ENCODE data around the gene TMEM132E.

Gene TMEM132E

GRCh38 chr17:34569591-34569990 is 9.8 kb upstream of the TMEM132E start:
- DNase-seq (ENCODE audit: low read depth in 4 of 4, low spot score in 1 of 4) = no peak

DNA sequence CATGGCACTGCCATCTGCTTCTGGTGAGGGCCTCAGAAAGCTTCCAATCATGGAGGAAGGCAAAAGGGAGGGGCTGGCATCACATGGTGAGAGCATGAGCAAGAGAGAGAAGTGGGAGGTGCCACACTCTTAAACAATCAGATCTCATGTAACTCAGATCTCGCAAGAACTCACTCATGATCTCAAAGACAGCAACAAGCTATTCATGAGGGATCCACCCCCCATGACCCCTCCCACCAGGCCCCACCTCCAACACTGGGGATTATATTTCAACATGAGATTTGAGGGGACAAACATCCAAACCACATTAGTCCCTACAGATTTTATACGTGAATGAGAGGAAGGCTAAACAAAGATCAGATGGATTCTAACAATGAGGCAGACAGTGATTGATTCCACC is 8.9 kb upstream of the TMEM132E start:
- no peak for DNase-seq (ENCODE audit: low read depth in 4 of 4, low spot score in 1 of 4)

DNA sequence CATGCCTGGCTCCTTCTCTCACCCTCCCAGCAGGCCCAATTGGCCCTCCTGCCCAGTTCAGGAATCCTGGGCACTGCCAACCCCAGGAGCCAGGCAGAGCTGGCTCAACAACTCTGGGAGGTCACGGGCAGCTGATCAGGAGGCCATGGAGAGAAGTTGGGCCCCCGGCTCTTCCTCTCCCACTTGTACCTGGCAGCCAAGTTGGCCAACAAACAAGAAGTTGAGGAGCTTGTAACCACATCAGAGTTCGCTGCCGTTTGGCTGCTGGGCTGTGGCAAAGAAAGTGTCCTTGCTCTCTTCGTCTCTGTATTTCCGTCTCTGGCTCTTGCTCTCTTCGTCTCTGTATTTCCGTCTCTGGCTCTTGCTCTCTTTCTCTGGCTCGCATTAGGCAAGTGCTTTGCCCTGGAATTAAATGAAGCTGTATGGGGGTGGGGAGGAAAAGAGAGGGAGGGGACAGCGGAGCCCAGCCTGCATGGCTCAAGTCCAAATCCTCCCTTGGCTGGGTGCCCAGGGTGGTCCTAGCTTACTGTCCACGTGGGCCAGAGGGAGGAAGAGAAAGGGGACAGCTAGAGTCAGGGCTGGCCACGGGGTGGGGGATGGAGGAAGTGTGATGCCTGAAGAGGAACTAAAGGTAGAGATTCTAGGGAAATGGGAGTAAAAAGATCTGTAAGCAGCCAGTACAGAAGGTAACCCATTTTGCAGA is 7.8 kb upstream of the TMEM132E start:
- DNase-seq (ENCODE audit: low read depth in 4 of 4, low spot score in 1 of 4) = no peak

DNA sequence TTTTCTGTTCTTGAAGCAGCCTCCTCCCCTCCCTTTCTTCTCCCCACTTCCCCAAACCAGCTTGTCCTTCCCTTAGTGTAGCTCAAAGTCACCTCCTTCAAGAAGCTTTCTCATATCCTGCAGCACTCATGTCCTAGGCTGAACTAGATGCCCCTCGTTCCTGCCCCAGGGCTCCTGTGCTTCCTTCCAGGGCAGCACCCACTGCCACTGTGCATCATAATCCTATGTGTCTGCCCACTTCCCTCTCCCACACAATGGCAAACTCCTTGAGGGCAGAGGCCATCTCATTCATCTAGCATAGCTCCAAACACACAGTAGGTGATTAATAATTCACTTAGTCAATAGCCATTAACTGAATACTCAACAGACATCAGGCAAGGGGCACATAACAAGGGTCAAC is 6.9 kb upstream of the TMEM132E start:
- no peak for DNase-seq (ENCODE audit: low read depth in 4 of 4, low spot score in 1 of 4)

DNA sequence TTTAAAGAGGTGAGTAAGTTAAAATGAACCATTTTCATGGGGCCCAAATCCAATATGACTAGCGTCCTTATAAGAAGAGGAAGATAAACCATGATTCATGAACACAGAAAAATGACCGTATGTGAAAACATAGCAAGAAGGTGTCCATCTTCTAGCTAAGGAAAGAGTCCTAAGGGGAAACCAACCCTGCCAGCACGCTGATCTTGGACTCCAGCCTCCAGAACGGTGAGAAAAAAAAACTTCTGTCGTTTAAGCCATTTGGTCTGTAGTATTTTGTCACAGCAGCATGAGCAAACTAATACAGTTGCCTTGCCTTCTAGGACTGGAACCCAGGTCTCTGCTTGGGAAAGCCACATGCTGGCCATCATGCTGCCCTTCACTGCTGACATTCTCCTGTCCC is 4.2 kb upstream of the TMEM132E start:
- DNase-seq (ENCODE audit: low read depth in 4 of 4, low spot score in 1 of 4) = no peak

DNA sequence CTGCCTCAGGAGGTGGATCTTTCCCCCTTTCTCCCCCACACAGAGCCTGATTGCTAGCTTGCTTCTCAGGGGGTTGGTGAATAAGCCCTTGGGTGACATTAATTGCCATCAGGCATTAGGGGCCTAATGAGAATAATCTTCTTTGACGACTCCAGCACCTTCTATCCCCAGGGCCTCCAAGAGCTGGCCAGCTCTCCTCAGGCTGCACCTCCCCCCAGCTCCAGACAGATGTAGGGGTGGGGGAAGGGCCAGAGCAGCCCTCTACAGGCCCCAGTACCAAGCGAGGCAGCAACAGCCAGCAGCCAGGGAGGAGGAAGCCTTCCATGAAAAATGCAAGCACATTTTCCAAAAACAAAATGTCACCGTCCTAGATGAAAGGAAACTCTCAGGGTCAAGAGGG is 1.4 kb upstream of the TMEM132E start:
- DNase-seq (ENCODE audit: low read depth in 4 of 4, low spot score in 1 of 4) = no peak

- DNase-seq (ENCODE audit: low read depth in 4 of 4, low spot score in 1 of 4) = no peak
Measured at GRCh38 chr17:34578656-34579016, 746 bp upstream of the TMEM132E start.

DNA sequence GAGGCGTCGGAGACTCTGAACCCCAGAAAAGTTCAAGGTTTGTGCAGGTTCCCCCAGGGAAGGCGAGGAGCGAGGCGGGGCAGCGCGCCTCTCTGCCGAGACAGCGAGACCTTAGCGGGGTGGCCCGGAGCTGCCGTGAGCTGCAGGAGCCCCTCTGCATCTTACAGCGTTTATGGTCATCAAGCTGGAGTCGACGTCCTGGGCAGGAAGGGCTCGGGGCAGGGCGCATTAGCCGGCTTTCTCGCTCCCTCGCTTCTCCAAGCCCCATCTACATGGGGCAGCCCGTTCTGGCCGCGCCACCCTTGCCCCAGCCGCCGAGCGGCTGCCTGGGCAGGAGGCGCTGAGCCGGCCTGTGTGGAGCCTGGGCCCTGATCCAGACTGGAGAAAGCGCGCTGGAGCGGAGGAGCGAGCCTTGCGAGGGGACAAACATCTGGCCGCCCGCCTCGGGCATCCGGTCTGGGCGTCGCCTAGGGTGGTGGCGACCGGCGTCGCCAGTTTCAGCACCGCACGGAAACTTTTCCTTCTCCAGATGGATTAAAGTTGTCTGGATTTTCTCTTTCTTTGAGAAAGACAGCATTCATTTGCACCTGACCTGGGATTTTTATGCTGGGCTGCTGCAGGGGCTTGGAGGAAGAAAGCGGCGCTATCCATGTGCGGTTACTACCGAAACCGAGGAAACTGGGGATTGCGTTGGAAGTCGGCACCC is 750 bp downstream of the TMEM132E start:
- DNase-seq (ENCODE audit: low read depth in 4 of 4, low spot score in 1 of 4) = no peak

GRCh38 chr17:34580685-34581445 is 1.5 kb downstream of the TMEM132E start:
- no peak for DNase-seq (ENCODE audit: low read depth in 4 of 4, low spot score in 1 of 4)

- DNase-seq (ENCODE audit: low read depth in 4 of 4, low spot score in 1 of 4) = no peak
Measured at GRCh38 chr17:34581446-34582184, 2.2 kb downstream of the TMEM132E start.

DNA sequence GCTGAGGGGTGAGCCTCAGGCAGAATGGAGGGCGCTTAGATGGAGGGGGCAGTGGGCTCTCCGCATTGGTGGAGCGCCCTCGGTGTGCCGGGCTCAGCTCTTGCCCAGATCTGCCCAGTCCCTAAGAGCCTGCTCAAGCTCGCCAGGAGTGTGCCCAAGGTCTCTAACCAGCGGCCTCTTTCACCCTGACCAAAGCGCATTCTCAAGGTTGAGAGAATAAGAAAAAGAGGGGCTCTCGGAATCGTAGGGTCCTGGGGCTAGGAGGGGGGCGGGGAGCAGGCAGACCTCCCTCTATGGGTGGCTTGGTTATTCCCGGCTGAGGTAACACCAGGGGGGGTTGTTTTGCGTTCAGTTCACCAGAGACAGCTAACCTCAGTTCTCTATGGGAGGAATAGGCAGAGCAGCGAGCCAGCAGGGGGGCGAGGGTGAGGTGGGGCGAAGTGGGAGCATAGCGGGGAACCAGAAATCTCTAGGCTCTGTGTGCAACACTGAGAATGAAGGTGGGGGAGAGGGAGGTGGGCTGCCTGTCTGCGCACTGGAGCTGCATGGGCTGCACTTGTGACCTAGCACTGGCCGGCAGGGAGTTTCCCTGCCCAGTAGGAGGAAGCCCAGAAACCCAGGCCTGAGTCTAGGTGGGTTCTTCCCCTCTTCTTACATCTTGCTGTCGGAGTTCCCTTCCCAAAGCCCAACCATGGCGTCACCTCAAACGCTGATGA is 3.0 kb downstream of the TMEM132E start:
- DNase-seq (ENCODE audit: low read depth in 4 of 4, low spot score in 1 of 4) = no peak

- no peak for DNase-seq (ENCODE audit: low read depth in 4 of 4, low spot score in 1 of 4)
Measured at GRCh38 chr17:34582901-34583245, 3.5 kb downstream of the TMEM132E start.

DNA sequence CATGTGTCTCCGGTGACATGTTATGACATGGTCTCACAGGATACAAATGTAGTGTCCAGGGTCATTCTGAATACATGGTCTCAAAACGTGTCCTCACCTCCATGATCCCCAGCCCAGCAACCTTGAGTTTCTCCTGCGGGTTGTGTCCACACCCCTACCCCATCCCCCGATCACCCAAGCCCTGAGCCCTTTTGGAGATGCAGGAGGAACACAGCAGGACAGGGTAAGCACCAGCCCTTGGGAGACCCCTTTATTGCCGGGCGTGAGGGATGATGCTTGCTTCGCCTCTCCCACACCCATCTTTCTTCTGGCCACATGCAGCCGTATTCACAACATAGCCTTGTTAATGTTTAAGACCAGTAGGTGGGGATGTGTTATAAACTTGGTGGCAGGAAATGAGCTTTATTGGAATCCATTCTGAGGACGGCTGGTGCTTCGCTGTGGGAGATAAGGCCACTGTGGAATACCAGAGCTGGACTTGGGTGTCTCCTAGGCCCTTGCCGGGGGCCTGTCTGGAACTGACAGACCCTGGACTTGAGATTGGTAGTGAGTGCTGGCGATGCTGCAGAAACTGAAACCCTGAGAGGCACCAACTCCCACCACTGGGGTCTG is 5.5 kb downstream of the TMEM132E start:
- no peak for DNase-seq (ENCODE audit: low read depth in 4 of 4, low spot score in 1 of 4)

DNA sequence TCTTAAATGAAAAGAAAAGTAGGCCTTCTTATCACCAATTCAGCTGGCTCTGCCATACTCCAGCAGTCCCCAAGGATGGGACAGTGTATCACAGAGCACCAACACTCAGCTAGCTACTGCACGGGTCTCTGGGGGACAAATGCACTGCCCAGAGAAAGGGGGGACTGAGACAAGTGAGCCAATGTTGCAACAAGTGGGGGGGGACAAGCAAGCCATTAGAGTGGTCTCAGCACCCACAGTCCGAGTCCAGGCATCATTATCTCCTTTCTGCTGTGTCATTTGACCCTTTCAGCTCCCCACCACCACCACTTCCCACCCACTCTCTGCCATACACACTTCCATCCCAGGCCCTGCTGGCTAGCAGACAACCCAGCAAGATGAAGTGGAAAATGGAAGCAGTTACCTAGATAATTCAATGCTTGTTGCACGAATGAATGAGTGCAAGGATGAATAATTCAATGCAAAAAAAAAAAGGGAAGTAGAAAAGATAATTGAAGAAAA is 7.0 kb downstream of the TMEM132E start:
- no peak for DNase-seq (ENCODE audit: low read depth in 4 of 4, low spot score in 1 of 4)

DNA sequence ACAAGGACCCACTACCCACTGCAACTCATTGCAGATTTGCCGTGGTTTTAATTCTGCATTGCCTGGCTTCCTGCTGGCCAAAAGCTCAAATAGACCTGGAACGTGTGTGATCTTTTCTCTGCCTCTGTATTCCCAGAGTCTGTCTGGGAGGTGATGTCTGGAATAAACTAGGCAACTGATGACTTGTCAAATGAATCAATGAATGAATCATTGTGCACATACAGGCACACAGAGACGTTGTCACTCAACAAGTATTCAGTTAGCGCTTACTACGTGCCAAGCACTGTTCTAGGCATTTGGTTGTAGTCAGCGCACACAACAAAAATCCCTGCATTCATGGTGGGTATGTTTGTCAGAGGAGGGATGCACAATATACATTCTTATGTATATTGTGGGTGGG is 8.9 kb downstream of the TMEM132E start:
- DNase-seq (ENCODE audit: low read depth in 4 of 4, low spot score in 1 of 4) = no peak

DNA sequence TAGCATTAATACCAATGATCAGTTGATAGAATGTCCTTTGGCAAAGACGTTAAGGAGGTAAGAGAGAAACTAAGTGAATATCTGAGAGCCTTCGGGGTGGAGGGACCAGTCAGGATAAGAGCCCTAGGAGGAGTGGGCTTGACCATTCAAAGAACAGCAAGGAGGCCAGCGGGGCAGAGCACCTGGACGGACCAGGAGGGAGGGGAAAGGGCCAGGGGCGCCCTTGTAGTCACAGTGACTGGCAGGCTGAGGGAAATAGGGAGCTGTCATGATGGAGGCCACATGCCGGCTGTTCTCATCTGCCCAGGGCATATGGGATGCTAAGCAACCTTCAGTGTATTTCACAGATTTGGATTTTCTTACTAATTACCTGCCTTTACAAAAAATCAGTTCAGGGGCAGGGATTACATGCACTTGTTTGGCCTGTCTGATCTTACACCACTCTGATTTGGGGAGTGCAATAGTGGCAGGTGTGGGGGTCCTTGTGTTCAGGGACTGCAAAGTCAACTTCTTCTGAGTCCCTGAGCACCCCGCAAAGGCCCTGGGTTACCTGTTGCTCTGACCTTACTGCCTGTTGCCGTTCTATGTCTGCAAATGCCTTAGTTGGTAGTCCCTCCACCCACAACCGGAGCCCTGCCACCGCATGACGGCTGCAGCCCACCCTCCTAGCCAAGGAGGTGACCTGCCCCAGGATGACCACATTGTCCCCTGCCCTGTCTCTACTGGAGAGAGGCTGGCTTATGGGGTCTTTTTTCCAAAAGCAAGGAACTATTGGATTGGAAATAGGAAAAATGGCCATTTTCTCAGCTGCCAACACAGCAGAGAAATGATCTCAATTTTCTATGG is 10.0 kb downstream of the TMEM132E start:
- DNase-seq (ENCODE audit: low read depth in 4 of 4, low spot score in 1 of 4) = no peak

DNA sequence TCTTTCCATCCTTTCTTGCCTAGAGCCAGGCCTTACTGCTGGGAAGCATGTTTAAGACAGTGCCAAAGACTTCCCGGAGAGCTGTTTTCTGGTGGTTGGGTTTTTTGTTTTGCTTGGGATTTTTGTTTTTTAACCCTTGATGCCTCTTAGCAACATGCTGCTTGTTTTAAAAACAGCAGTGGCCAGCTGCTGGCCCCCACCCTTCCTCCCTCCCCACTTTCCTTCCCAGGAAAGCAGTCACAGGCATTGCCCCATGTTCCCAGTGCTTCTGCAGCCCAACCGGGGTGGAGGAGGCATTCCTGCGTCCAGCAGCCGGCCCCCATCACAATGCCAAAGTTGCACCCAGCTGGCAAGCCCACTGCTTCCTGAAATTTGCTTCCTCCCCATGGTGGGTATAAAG is 12.6 kb downstream of the TMEM132E start:
- no peak for DNase-seq (ENCODE audit: low read depth in 4 of 4, low spot score in 1 of 4)

DNA sequence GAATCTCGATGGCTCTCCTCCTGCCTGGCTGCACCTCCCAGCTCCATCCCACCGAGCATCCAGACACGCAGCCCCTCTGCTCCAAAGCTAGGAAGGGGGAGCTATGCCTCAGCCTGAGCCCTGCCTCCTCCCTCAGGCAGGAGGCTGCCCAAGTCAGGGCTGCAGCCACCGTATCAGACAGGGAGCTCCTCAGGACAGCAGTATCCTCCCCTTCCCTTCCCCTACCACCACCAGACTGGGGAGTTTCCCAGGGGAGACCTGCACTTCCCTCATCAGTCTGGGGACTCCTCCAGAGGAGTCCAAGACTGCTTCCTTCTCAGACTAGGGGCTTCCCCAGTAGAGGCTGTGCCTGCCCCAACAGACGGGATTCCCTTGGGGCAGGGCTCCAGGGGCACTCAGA is 17.5 kb downstream of the TMEM132E start:
- no peak for DNase-seq (ENCODE audit: low read depth in 4 of 4, low spot score in 1 of 4)

DNA sequence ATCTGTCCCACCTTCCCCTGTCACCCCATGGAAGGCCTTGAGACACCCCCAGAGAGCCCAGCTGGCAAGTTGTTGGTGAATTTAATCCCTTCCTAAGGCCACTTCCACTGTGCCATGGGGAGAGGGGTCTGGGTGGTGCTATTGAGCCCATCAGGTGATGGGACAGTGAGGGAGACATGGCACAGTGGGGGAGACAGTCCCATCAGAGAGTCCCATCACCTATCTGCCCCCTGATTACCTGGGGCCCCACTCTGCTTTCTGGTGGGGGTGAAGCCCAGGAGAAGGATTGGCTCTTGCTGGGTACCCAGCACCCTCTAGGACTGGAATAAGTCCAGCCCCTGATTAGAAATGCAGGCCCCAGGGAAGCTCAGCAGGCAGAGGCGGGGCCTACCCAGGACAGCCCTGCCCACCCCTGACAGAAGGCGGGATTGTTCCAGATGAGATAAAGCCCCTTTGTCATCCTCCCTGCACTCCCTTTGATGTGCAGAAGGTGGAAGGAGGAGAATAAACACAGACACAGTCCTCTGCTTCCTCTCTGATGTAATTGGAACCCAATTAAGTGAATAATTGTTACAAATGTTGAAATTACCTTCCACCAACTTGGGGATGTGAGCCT is 18.9 kb downstream of the TMEM132E start:
- DNase-seq (ENCODE audit: low read depth in 4 of 4, low spot score in 1 of 4) = no peak

Data from stimulated activated CD4-positive, alpha-beta T cell treated with anti-CD3 and anti-CD28 coated beads, Interleukin-1b, Interleukin-23, amount 100 ng/mL, for 24 hours (primary cell).